GM12892 (cell line): ENCODE results near the gene RGS5. TPM values are rescaled to one million over a fixed set of nuclear protein-coding genes. Genes with fewer than 3 reads are reported as not detected.
"Not testable (repeated sequence)": the region's sequence is repeated elsewhere in the genome, so short reads cannot be mapped to it uniquely, and the experiment has no call there.

ENCODE experiments used
- DNase-seq: peaks from one replicate; pipeline ENCODE4 v3.0.0; 2011; ENCODE audit not compliant: insufficient read length
- FAIRE-seq: peaks from 2 replicates; lab custom pipeline; 2011; peaks lifted over from hg19 to GRCh38; lab: Jason Lieb, UNC
- POLR2A ChIP-seq: IDR thresholded peaks from 2 replicates; pipeline ENCODE4 v1.6.1; 2011; ENCODE audit warnings: low read depth, low read length, control low read depth
- POLR2AphosphoS5 ChIP-seq: IDR thresholded peaks from 2 replicates; pipeline ENCODE4 v1.6.1; 2011; ENCODE audit warnings: low read depth, low read length, control low read depth
- TAF1 ChIP-seq: IDR thresholded peaks from 2 replicates; pipeline ENCODE4 v1.6.1; 2011; ENCODE audit warnings: low read depth, mild to moderate bottlenecking, control low read depth, low read length, borderline replicate concordance
- polyA plus RNA-seq: library from polyadenylated mRNA; unstranded; fragments of >200 nt; gene quantifications from one replicate; pipeline ENCODE4 v1.2.1, GENCODE V29; 2012; ENCODE audit warnings: missing spikeins, inconsistent platforms; ENCODE audit not compliant: missing spikeins

RGS5 gene
- 3.0 TPM for polyA plus RNA-seq

- FAIRE-seq (no peak), DNase-seq (no peak)
- TF ChIP-seq POLR2AphosphoS5 (no peak), POLR2A (no peak), TAF1 (no peak)
Measured at GRCh38 chr1:163202833-163203451, at the start of gene RGS5. RGS5 (minus strand) TSS chr1:163202916; CDS start chr1:163202835, 81 bp downstream.

GRCh38 chr1:163250382-163250974, 47.8 kb upstream of the RGS5 start:
- DNase-seq (no peak), FAIRE-seq (no peak)
- TF ChIP-seq TAF1 (no peak), POLR2A (no peak), POLR2AphosphoS5 (no peak)

- DNase-seq (no peak), FAIRE-seq (no peak)
- TF ChIP-seq POLR2A = no peak
- TF ChIP-seq POLR2AphosphoS5 = no peak
- TF ChIP-seq TAF1 = no peak
Measured at GRCh38 chr1:163248064-163248463, 45.3 kb upstream of the RGS5 start.

- not testable (repeated sequence) for DNase-seq, FAIRE-seq
Measured at GRCh38 chr1:163244648-163245047, 41.9 kb upstream of the RGS5 start.

GRCh38 chr1:163241746-163242145, 39.0 kb upstream of the RGS5 start:
- FAIRE-seq (no peak), DNase-seq (no peak)
- TF ChIP-seq POLR2A = no peak
- TF ChIP-seq POLR2AphosphoS5 = no peak
- no peak for TF ChIP-seq TAF1

GRCh38 chr1:163240705-163241104, 38.0 kb upstream of the RGS5 start:
- no peak for FAIRE-seq
- TF ChIP-seq POLR2AphosphoS5 = no peak
- TF ChIP-seq POLR2A = no peak
- no peak for TF ChIP-seq TAF1
- DNase-seq = no peak

- FAIRE-seq, DNase-seq: not testable (repeated sequence)
Measured at GRCh38 chr1:163233643-163234042, 30.9 kb upstream of the RGS5 start.

- DNase-seq = no peak
- no peak for TF ChIP-seq TAF1
- no peak for TF ChIP-seq POLR2A
- no peak for TF ChIP-seq POLR2AphosphoS5
- FAIRE-seq = no peak
Measured at GRCh38 chr1:163231385-163231784, 28.7 kb upstream of the RGS5 start.

GRCh38 chr1:163230827-163231226, 28.1 kb upstream of the RGS5 start:
- FAIRE-seq (no peak), DNase-seq (no peak)
- no peak for TF ChIP-seq POLR2A
- TF ChIP-seq TAF1 = no peak
- TF ChIP-seq POLR2AphosphoS5 = no peak

- not testable (repeated sequence) for DNase-seq, FAIRE-seq
Measured at GRCh38 chr1:163228271-163228670, 25.6 kb upstream of the RGS5 start.

GRCh38 chr1:163227126-163227525, 24.4 kb upstream of the RGS5 start:
- no peak for FAIRE-seq
- TF ChIP-seq TAF1 = no peak
- TF ChIP-seq POLR2AphosphoS5 = no peak
- TF ChIP-seq POLR2A = no peak
- no peak for DNase-seq

GRCh38 chr1:163213626-163214025, 10.9 kb upstream of the RGS5 start:
- no peak for FAIRE-seq
- no peak for DNase-seq
- no peak for TF ChIP-seq POLR2AphosphoS5
- TF ChIP-seq TAF1 = no peak
- TF ChIP-seq POLR2A = no peak
